Measurements from ENCODE around the gene SPRYD4.

DNA sequence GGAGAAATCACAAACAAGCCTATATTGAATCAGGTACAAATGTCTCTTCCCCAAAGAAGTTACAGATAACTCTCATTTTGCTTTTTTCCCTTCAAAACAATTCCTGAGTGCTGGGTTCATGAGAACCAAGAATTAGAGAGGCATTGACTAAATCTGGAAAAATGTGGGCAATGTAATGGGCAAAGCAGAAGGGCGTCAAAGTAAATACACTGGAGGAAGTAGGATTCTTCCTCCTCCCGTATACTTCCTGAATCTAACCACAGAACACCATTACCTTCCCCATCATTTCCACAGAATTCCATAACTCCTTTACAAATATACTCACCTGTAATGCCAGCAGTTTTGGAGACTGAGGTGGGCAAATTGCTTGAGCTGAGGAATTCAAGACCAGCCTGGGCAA, 50.2 kb downstream of the SPRYD4 start:
- TF ChIP-seq SUZ12 (IDR thresholded peaks at IDR 0.05; ENCODE audit: extremely low read depth, insufficient read depth, insufficient read length) (no peak), YY1 (IDR thresholded peaks at IDR 0.05; ENCODE audit: insufficient read depth, insufficient read length) (no peak), ZNF274 (IDR thresholded peaks at IDR 0.05; ENCODE audit: low read depth, low read length) (no peak)

All from NT2/D1 (cell line).